Immature natural killer cell (primary cell): ENCODE results near the gene MRRF. TPM values are rescaled to one million over a fixed set of nuclear protein-coding genes. Genes with fewer than 3 reads are reported as not detected.

ENCODE experiments used
- polyA plus RNA-seq, 3 donors: library from polyadenylated mRNA; unstranded; fragments of 300-500 nt; fragmentation: Illumina TruSeq; gene quantifications; one replicate each; pipeline ENCODE4 v1.2.3, GENCODE V29; 2021

The MRRF gene
- polyA plus RNA-seq, 3 donors from 2014 or later: 11.5 to 18.4 (median 16.3) TPM

Other genes with a start within 250 kb of the MRRF start
- 1 to 10 TPM; 3.1 to 8.3 (median 5.6) TPM for gene TTLL11, start 171.6 kb upstream of the MRRF start, polyA plus RNA-seq
- 10 to 100 TPM; 67.9 to 89.2 (median 79.3) TPM for gene NDUFA8, start 105.1 kb upstream of the MRRF start, polyA plus RNA-seq
- gene MORN5, start 105.0 kb upstream of the MRRF start, polyA plus RNA-seq: not detected
- gene LHX6, start 35.9 kb upstream of the MRRF start, polyA plus RNA-seq: not detected
- 10 to 100 TPM; 20.9 to 26.5 (median 21.8) TPM for gene RBM18, start within 50 bp of the MRRF start, polyA plus RNA-seq
- gene PTGS1, start 106.1 kb downstream of the MRRF start, polyA plus RNA-seq: 1 to 10 TPM; 1.8 to 5.4 (median 2.0) TPM
- gene OR1J1, start 213.0 kb downstream of the MRRF start, polyA plus RNA-seq: not detected
- gene OR1J2, start 245.9 kb downstream of the MRRF start, polyA plus RNA-seq: not detected